ENCODE measurements around the gene COL17A1. TPM values are rescaled to one million over a fixed set of nuclear protein-coding genes. Genes with fewer than 3 reads are reported as not detected.
A peak's percentile ranks its signal among the peaks of the same experiment; 100 is the strongest.

The COL17A1 gene
- total RNA-seq, 1 experiment from 2014 or later = 514 TPM

DNA sequence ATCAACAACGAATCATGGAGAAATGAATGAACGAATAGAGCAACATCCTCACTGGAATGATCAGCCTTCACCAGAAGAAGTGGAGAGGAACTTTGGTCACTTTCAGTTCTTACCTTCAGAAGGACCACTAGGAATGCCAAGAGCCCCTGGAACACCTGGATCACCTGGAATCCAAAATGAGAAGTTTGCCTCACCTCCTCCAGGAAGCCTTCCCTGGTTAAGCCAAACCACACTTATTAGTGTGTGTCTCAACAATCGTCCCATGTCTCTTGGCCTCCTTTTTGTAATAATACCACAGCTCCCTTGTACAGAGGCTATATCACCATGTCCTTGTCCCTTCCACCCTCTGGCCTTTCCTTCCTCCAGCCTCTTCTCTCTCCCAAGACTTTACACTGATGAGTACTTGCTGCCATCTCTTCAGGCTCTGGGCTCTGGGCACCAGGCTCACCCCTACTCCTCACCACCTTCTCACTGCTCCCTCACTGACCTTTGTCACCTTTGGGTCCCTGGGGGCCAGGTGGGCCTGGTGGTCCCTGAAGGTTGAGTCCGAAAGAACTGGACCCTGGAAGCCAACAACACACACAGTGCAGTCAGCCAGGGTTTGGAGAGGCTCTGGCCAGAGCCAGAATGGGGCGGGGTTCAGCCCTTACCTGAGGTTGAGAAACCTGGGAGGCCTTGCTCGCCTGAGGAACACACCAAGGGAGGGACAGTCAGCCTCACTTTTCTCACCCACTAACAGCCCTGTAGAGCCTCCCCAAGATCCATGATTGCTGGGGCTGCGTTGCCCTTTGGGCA is 46.5 kb downstream of the COL17A1 start:
- no TSS peak for BruUV-seq (replicated peaks)
- no peak for TF ChIP-seq CTCF (IDR thresholded peaks at IDR 0.05; ENCODE audit: unreplicated experiment)
- no peaks in the 10 kb centered on the region for H3K9me3 Mint-ChIP-seq (ENCODE audit: unreplicated experiment)

DNA sequence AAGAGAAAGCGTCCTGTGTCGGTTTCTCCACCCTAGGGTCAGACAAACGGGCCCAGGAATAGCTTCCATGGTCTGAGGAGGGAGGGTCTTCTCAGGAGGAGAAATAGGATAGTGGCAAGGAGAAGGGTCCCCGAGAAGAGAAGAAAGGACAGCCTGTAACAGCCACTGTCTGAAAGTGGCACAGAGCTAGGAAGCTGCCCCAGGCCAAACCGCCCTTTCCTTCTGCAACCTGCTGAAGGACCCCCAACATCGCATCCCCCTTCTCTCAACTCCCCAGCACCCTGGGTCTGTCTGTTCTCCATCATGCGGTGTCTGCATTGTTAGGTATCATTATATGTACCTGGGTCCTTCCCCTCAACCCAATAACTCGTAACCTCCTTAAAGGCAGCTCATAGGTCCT is 47.1 kb downstream of the COL17A1 start:
- no peak for TF ChIP-seq CTCF (IDR thresholded peaks at IDR 0.05; ENCODE audit: unreplicated experiment)
- intact Hi-C loops (cut with micrococcal nuclease) = no loop called here
- DNase-seq (ENCODE audit: unreplicated experiment) = no peak
- POLR2A ChIA-PET = interaction anchor here (0.6 to 1.9 kb wide), 8 partner anchors 8 to 154 kb away, joined by 3 to 18 read pairs (median 4); partner anchors contain the start of gene SFR1
- Mint-ChIP-seq H3K27ac (ENCODE audit: low read depth, unreplicated experiment) (no peak overlapping the region), H3K4me1 (ENCODE audit: insufficient read depth, unreplicated experiment) (no peaks in the 10 kb centered on the region), H3K27me3 (ENCODE audit: insufficient read depth, unreplicated experiment) (no peaks in the 10 kb centered on the region), H3K36me3 (ENCODE audit: insufficient read depth, unreplicated experiment) (peaks cover 90% of the 10 kb centered on the region), H3K4me3 (ENCODE audit: unreplicated experiment) (no peak overlapping the region), H3K9me3 (ENCODE audit: unreplicated experiment) (no peaks in the 10 kb centered on the region)
- no TSS peak for BruUV-seq (replicated peaks)
- CTCF ChIA-PET = interaction anchor here (0.7 to 1.4 kb wide), 5 partner anchors 9 to 153 kb away, joined by 3 to 5 read pairs (median 3); no protein-coding TSS in a partner anchor

More for the DNA sequence above, 46.5 kb downstream of the COL17A1 start:
- Mint-ChIP-seq H3K36me3 (ENCODE audit: insufficient read depth, unreplicated experiment) (peaks cover 90% of the 10 kb centered on the region), H3K27ac (ENCODE audit: low read depth, unreplicated experiment) (peak overlapping the region; percentile 8), H3K4me1 (ENCODE audit: insufficient read depth, unreplicated experiment) (no peaks in the 10 kb centered on the region), H3K4me3 (ENCODE audit: unreplicated experiment) (no peak overlapping the region), H3K27me3 (ENCODE audit: insufficient read depth, unreplicated experiment) (no peaks in the 10 kb centered on the region)
- intact Hi-C loops (cut with micrococcal nuclease) = no loop called here
- ChIA-PET CTCF (interaction anchor here (1.3 to 1.4 kb wide), 2 partner anchors 9 to 85 kb away, joined by 3 to 5 read pairs; no protein-coding TSS in a partner anchor), POLR2A (interaction anchor here (0.7 to 1.9 kb wide), 6 partner anchors 9 to 143 kb away, joined by 3 to 18 read pairs (median 4); partner anchors contain the start of gene SFR1)
- DNase-seq (ENCODE audit: unreplicated experiment) = no peak

DNA sequence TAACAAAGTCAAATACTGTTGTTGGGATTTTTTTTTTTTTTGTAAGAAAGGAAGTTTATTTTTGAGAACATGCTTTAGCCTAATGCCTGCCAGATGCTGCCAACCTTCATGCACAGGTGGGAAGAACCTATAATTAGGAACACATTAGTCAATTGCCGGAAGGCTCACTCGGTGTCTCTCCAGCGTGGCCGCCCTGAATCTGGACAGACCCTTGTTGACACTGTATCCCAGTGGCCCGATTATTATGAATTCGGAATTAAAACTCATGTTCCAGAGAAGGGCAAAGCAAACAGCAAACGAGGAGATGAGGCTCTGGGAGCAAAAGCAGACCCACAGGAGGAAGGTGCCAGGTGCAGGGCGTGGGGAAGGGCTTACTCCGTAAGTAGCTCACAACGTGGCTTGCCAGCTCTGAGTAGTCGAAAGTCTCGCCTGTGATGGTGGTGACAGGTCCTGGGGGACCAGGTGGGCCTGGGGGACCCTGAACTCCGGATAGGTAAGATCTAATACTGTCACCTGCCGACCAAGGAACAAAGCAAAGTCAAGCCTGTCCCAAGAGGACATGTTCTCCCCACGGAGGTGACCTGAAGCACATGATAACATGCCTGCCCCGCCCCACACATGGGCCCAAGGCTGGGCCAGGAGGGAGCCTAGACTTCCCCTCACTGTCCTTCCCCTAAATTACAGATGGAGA is 48.3 kb downstream of the COL17A1 start:
- intact Hi-C loops (cut with micrococcal nuclease) = no loop called here
- Mint-ChIP-seq H3K4me1 (ENCODE audit: insufficient read depth, unreplicated experiment) (no peaks in the 10 kb centered on the region), H3K4me3 (ENCODE audit: unreplicated experiment) (no peak overlapping the region), H3K27ac (ENCODE audit: low read depth, unreplicated experiment) (no peak overlapping the region), H3K36me3 (ENCODE audit: insufficient read depth, unreplicated experiment) (peaks cover 90% of the 10 kb centered on the region), H3K27me3 (ENCODE audit: insufficient read depth, unreplicated experiment) (no peaks in the 10 kb centered on the region), H3K9me3 (ENCODE audit: unreplicated experiment) (no peaks in the 10 kb centered on the region)
- no TSS peak for BruUV-seq (replicated peaks)
- POLR2A ChIA-PET = interaction anchor here (0.6 to 1.9 kb wide), 10 partner anchors 7 to 156 kb away, joined by 3 to 18 read pairs (median 4); partner anchors contain the start of gene SFR1
- TF ChIP-seq CTCF (IDR thresholded peaks at IDR 0.05; ENCODE audit: unreplicated experiment) = no peak
- DNase-seq (ENCODE audit: unreplicated experiment) = no peak
- CTCF ChIA-PET = interaction anchor here (0.6 to 1.4 kb wide), 9 partner anchors 8 to 164 kb away, joined by 3 to 5 read pairs (median 3); no protein-coding TSS in a partner anchor
